GM10248 (cell line): ENCODE results near the gene BMP7.
"Not testable (repeated sequence)": the region's sequence is repeated elsewhere in the genome, so short reads cannot be mapped to it uniquely, and the experiment has no call there.

Experiments used
- CTCF ChIA-PET: fragments of 300-600 bp; sonication (Branson Sonifier 250); formaldehyde crosslinking; extraction: SDS; loops from one replicate; lab custom pipeline; 2021; ENCODE audit warnings: antibody characterized with exemption; lab: Yijun Ruan, JAX
- POLR2A ChIA-PET: fragments of 350-650 bp; sonication (Branson Sonifier 250); formaldehyde crosslinking; extraction: SDS; loops from one replicate; lab custom pipeline; 2020; ENCODE audit warnings: antibody characterized with exemption; lab: Yijun Ruan, JAX
- DNase-seq: peaks from one replicate; pipeline ENCODE4 v3.0.0; 2012; ENCODE audit errors: extremely low spot score
- TF ChIP-seq, protein P1 (sequence below): IDR thresholded peaks from 2 replicates; pipeline ENCODE4 v1.5.1; 2012; ENCODE audit warnings: mild to moderate bottlenecking, low read depth; ENCODE audit errors: extremely low read depth, missing control alignments, control extremely low read depth

BMP7 gene

DNA sequence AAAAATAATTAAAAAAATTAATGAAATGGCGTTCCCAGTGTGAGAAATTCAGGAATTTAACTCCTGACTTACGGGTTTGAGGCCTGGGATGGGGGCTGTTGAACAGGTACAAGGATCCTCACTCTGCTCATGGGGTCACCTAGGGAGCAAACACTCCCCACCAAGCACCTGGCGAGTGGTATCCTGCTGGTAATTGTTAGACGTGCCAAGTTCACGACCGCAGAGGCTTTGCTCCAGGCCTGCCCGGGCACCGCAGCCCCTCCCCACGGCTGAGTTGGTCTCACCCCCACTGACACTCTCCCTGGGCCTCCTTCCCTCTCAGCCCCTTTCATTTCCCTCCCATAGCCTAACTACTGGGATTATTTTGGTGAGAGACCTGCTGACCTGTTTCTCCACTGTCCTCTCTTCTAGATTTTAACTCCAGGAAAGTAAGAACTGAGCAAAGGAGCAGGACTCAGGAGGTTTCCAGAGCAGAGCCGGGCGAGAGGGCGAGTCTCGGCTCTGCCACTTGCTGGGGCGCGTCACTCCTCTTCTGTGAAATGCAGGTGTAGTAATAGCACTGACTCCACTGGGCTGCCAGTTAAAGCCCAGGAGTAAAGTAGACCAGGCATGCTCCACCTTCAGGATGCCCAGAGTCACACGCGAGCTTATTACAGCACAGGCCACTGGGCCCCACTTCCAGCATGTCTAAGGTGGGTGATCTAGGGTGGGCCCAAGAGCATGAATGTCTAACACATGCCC lies 22.8 kb downstream of the BMP7 start:
- no peak for DNase-seq
- ChIA-PET CTCF (interaction anchor here (1.6 kb wide), 1 partner anchor 10 kb away, joined by 4 read pairs; no protein-coding TSS in a partner anchor), POLR2A (no interaction called here)
- TF ChIP-seq, protein P1, sequence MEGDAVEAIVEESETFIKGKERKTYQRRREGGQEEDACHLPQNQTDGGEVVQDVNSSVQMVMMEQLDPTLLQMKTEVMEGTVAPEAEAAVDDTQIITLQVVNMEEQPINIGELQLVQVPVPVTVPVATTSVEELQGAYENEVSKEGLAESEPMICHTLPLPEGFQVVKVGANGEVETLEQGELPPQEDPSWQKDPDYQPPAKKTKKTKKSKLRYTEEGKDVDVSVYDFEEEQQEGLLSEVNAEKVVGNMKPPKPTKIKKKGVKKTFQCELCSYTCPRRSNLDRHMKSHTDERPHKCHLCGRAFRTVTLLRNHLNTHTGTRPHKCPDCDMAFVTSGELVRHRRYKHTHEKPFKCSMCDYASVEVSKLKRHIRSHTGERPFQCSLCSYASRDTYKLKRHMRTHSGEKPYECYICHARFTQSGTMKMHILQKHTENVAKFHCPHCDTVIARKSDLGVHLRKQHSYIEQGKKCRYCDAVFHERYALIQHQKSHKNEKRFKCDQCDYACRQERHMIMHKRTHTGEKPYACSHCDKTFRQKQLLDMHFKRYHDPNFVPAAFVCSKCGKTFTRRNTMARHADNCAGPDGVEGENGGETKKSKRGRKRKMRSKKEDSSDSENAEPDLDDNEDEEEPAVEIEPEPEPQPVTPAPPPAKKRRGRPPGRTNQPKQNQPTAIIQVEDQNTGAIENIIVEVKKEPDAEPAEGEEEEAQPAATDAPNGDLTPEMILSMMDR, result no peak

DNA sequence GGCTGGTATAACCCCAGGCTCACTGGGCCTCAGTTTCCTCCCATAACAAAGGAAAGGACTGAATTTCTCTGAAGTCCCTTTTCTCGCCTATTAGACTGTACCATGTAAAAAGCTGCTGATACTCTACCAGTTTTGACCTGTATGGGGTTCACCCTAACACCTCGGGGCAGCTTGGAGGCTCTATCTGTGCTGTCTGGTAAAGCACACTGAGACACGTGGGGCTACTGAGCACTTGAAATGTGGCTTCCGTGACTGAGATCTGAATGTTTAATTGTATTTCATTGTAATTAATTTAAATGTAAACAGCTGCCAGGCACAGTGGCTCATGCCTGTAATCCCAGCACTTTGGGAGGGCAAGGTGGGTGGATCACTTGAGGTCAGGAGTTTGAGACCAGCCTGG lies 24.0 kb downstream of the BMP7 start:
- TF ChIP-seq, protein P1, result no peak
- CTCF ChIA-PET, result interaction anchor here (1.6 kb wide), 1 partner anchor 11 kb away, joined by 4 read pairs; no protein-coding TSS in a partner anchor
- no peak for DNase-seq
- POLR2A ChIA-PET, result no interaction called here

DNA sequence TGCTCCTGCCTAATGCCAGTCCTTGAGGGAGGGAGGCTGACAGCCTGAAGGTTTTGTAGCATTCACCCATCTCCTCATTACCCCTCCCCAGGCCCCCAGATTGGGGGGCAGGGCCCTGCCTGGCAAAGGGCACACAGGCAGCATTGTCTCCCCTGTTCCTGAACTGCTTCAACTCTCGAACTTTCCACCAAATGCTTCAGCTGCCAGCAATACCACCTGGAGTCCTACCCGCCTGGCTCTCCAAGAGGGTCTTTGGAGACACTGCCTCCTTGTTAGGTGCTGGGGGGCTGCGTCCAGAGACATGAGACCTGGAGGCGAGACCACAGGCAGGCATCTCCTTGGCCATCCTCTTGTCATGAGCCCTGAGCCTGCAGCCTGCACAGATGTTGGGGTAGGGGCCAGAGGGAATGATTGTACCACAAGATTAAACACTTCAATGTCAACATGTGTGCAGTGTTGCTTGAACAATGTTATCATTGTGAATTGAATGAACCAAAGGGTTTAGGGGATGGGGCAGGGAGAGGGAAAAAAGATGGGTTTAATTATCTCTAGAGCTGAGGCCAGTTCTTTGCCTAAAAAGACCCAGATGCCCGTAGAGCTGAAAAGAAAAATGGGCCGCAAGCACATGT lies 25.0 kb downstream of the BMP7 start:
- no peak for DNase-seq
- ChIA-PET CTCF (interaction anchor here (1.6 kb wide), 1 partner anchor 12 kb away, joined by 4 read pairs; no protein-coding TSS in a partner anchor), POLR2A (no interaction called here)
- TF ChIP-seq, protein P1, result no peak

DNA sequence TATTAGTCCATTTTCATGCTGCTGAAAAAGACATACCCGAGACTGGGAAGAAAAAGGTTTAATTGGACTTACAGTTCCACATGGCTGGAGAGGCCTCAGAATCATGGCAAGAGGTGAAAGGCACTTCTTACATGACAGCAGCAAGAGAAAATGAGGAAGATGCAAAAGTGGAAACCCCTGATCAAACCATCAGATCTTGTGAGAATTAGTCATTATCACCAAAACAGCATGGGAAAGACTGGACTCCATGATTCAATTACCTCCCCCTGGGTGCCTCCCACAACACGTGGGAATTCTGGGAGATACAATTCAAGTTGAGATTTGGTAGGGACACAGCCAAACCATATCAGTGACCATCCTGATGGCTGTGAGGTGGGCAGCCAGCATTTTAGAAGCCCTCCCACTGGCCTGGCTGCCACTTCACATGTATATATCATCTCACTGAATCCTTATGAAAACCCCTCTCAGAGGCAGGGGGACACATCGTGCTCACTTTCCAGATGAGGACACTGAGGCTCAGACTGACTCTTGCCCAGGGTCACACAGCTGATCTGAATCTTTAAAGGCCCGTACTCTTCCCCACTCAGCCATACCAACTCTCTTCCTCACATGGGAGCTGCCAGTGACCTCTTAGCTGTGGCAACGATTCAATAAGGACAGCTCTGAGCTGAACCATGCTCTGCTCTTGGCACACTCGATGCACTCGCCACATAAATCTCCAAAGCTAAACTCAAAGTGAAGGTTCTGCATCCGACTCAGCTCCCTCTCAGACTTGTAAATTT lies 25.7 kb downstream of the BMP7 start:
- CTCF ChIA-PET, result no interaction called here
- TF ChIP-seq, protein P1, result no peak
- POLR2A ChIA-PET, result no interaction called here
- DNase-seq, result no peak

DNA sequence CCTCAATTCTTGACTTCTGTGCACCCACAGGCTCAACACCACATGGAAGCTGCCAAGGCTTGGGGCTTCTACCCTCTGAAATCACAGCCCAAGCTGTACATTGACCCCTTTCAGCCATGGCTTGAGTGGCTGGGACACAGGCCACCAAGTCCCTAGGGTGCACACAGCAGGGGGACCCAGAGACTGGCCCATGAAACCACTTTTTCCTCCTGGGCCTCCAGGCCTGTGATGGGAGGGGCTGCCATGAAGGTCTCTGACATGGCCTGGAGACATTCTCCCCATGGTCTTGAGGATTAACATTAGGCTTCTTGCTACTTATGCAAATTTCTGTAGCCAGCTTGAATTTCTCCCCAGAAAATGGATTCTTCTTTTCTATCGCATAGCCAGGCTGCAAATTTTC lies 26.7 kb downstream of the BMP7 start:
- CTCF ChIA-PET, result interaction anchor here (1.2 kb wide), 1 partner anchor 21 kb away, joined by 3 read pairs; no protein-coding TSS in a partner anchor
- DNase-seq, POLR2A ChIA-PET: not testable (repeated sequence)

DNA sequence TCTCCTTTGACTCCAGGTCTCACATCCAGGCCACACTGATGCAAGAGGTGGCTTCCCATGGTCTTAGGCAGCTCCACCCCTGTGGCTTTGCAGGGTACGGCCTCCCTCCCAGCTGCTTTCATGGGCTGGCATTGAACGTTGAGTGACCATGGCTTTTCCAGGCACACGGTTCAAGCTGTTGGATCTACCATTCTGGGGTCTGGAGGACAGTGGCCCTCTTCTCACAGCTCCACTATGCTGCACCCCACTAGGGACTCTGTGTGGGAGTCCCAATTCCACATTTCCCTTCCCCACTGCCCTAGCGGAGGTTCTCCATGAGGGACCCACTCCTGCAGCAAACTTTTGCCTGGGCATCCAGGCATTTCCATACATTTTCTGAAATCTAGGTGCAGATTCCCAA lies 27.1 kb downstream of the BMP7 start:
- DNase-seq, POLR2A ChIA-PET: not testable (repeated sequence)
- CTCF ChIA-PET, result interaction anchor here (1.2 to 1.9 kb wide), 2 partner anchors 9 to 21 kb away, joined by 3 to 7 read pairs; no protein-coding TSS in a partner anchor

DNA sequence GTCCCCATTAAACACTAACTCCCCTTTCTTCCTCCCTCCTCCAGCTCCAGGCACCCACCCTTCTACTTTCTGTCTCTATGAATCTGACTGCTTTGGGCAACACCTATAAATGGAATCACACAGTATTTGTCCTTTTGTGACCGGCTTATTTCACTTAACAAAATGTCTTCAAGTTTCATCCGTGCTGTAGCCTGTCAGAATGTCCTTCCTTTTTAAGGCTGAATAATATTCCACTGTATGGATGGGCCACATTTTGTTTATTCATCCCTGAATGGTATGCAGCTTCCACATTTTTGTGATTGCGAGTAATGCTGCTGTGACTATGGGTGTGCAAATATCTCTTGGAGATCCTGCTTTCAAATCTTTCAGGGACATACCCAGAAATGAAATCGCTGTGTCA lies 28.4 kb downstream of the BMP7 start:
- DNase-seq, result no peak
- ChIA-PET POLR2A (no interaction called here), CTCF (interaction anchor here (1.0 to 1.9 kb wide), 2 partner anchors 10 to 16 kb away, joined by 3 to 7 read pairs; no protein-coding TSS in a partner anchor)
- TF ChIP-seq, protein P1, result no peak
